CD14-positive monocyte (primary cell): ENCODE measurements around the gene ARHGAP33. TPM values are rescaled to one million over a fixed set of nuclear protein-coding genes. Genes with fewer than 3 reads are reported as not detected.

Source experiments
- DNase-seq, 3 donors: peaks; one replicate each; pipeline ENCODE4 v3.0.0-alpha.2; 2011 to 2022
- H2AFZ ChIP-seq: 2 replicates; pipeline ENCODE4 v1.6.0; 2012; ENCODE audit warnings: mild to moderate bottlenecking, low read depth, low read length, inconsistent platforms; ENCODE audit not compliant: insufficient read depth, poor library complexity, severe bottlenecking
- H3K27ac ChIP-seq, 2 donors: 1 replicate in 1 of 2; 2 replicates in 1 of 2; pipeline ENCODE4 v1.5.1; 2012 to 2013; ENCODE audit warnings: low read length in 2 of 2, control low read depth in 1 of 2, inconsistent platforms in 1 of 2, low read depth in 1 of 2, mild to moderate bottlenecking in 1 of 2
- H3K27me3 ChIP-seq, 2 donors: one replicate each; pipeline versions ENCODE4 v1.6.0 to v1.6.1; 2011 to 2013; ENCODE audit warnings: low read length in 2 of 2; ENCODE audit not compliant: control insufficient read depth in 2 of 2, insufficient read depth in 2 of 2
- H3K36me3 ChIP-seq, 2 donors: replicated peaks in 1 of 2; 1 replicate in 1 of 2; 2 replicates in 1 of 2; pipeline versions ENCODE4 v1.5.1 to v1.6.1; 2012 to 2013; ENCODE audit warnings: low read length in 2 of 2, control low read depth in 1 of 2, inconsistent platforms in 1 of 2, mild to moderate bottlenecking in 1 of 2; ENCODE audit not compliant: insufficient read depth in 2 of 2, control insufficient read depth in 1 of 2
- H3K4me1 ChIP-seq, 2 donors: 1 replicate in 1 of 2; 2 replicates in 1 of 2; pipeline versions ENCODE4 v1.5.1 to v1.6.1; 2012 to 2013; ENCODE audit warnings: low read length in 2 of 2, control low read depth in 1 of 2, inconsistent platforms in 1 of 2, mild to moderate bottlenecking in 1 of 2, moderate library complexity in 1 of 2; ENCODE audit not compliant: insufficient read depth in 2 of 2, control insufficient read depth in 1 of 2
- H3K4me2 ChIP-seq: replicated peaks from 2 replicates; pipeline ENCODE3; 2012; ENCODE audit warnings: low read length, moderate library complexity, mild to moderate bottlenecking; ENCODE audit not compliant: poor library complexity, severe bottlenecking; ENCODE audit errors: extremely low read depth
- H3K4me3 ChIP-seq, 3 experiments: fragments of 200-600 bp in 1 of 3; sonication (generic) in 1 of 3; replicated peaks in 1 of 3; 1 replicate in 2 of 3; 2 replicates in 1 of 3; pipeline ENCODE4 v1.5.1; 2011 to 2013; ENCODE audit warnings: low read length in 3 of 3, mild to moderate bottlenecking in 3 of 3, control low read depth in 2 of 3, low read depth in 2 of 3, inconsistent platforms in 1 of 3, moderate library complexity in 1 of 3
- H3K79me2 ChIP-seq: 2 replicates; pipeline ENCODE4 v1.6.0; 2012; ENCODE audit warnings: mild to moderate bottlenecking, control low read depth, inconsistent platforms, low read length, moderate library complexity; ENCODE audit not compliant: insufficient read depth
- H3K9ac ChIP-seq: 2 replicates; pipeline ENCODE4 v1.6.0; 2017; ENCODE audit warnings: low read length, mild to moderate bottlenecking; ENCODE audit not compliant: insufficient read depth, poor library complexity, severe bottlenecking
- H3K9me3 ChIP-seq, 2 donors: replicated peaks in 1 of 2; 1 replicate in 1 of 2; 2 replicates in 1 of 2; pipeline versions ENCODE4 v1.5.1 to v1.6.1; 2012 to 2013; ENCODE audit warnings: low read length in 2 of 2, control low read depth in 1 of 2; ENCODE audit not compliant: control insufficient read depth in 1 of 2, insufficient read depth in 1 of 2
- H4K20me1 ChIP-seq: 2 replicates; pipeline ENCODE4 v1.6.0; 2012; ENCODE audit warnings: mild to moderate bottlenecking, low read length, control low read depth, moderate library complexity; ENCODE audit not compliant: insufficient read depth
- H3K27ac Mint-ChIP-seq, 7 donors: one replicate each; pipeline ENCODE4 v1.8.0; 2020; ENCODE audit warnings: mild to moderate bottlenecking in 7 of 7, mixed read lengths in 7 of 7, moderate library complexity in 6 of 7, inconsistent platforms in 2 of 7
- H3K27me3 Mint-ChIP-seq, 3 donors: one replicate each; pipeline ENCODE4 v1.8.0; 2021 to 2022; ENCODE audit warnings: low read depth in 3 of 3, mild to moderate bottlenecking in 3 of 3, mixed read lengths in 3 of 3, moderate library complexity in 3 of 3, inconsistent platforms in 1 of 3
- H3K36me3 Mint-ChIP-seq, 2 donors: one replicate each; pipeline ENCODE4 v1.8.0; 2020; ENCODE audit warnings: mixed read lengths in 2 of 2, inconsistent platforms in 1 of 2, mild to moderate bottlenecking in 1 of 2
- H3K4me1 Mint-ChIP-seq: one replicate; pipeline ENCODE4 v1.8.0; 2020; ENCODE audit warnings: mild to moderate bottlenecking, mixed read lengths
- H3K4me3 Mint-ChIP-seq, 2 donors: one replicate each; pipeline ENCODE4 v1.8.0; 2020; ENCODE audit warnings: mild to moderate bottlenecking in 2 of 2, mixed read lengths in 2 of 2, moderate library complexity in 1 of 2
- H3K9me3 Mint-ChIP-seq, 7 donors: one replicate each; pipeline ENCODE4 v1.8.0; 2020 to 2022; ENCODE audit warnings: mixed read lengths in 7 of 7, mild to moderate bottlenecking in 6 of 7, moderate library complexity in 6 of 7, inconsistent platforms in 2 of 7
- CTCF ChIP-seq: fragments of 200-600 bp; IDR thresholded peaks from one replicate; pipeline ENCODE4 v1.8.0; 2022; ENCODE audit warnings: antibody characterized with exemption, mild to moderate bottlenecking
- whole genome bisulfite sequencing: methylation state at CpG from one replicate; pipeline ENCODE4 v1.1.5; 2013; ENCODE audit warnings: missing lambda C conversion rate; ENCODE audit not compliant: insufficient coverage; 5-methylcytosine and 5-hydroxymethylcytosine counted together
- intact Hi-C, 2 donors: fragments of 100-400 bp; cut with micrococcal nuclease; formaldehyde crosslinking; loops; one replicate each; pipeline versions ENCODE4 v1.15.0 to v1.15.1; 2023
- polyA plus RNA-seq, 3 donors: library from polyadenylated mRNA; depleted of rRNA in 1 of 3; unstranded in 2 of 3; stranded (reverse) in 1 of 3; fragments of 300-500 nt in 2 of 3; fragments of >200 nt in 1 of 3; fragmentation: Illumina TruSeq in 2 of 3; gene quantifications; 1 replicate in 2 of 3; 2 replicates in 1 of 3; pipeline ENCODE4 v1.2.3, GENCODE V29; 2012 to 2021

Gene ARHGAP33
- polyA plus RNA-seq, 3 donors, result 8.6 TPM; not detected in 2

- no peak for DNase-seq
- Histone ChIP-seq H3K79me2 (no peaks in the 10 kb centered on the region), H4K20me1 (no peaks in the 10 kb centered on the region), H3K4me3 (no peak overlapping the region), H3K9me3 (peaks cover 0 to 4% of the 10 kb centered on the region in 2 donors), H3K9ac (no peak overlapping the region), H3K27me3 (no peaks in the 10 kb centered on the region), H3K4me1 (peaks cover 7 to 9% of the 10 kb centered on the region in 2 donors), H3K4me2 (no peak overlapping the region), H3K27ac (no peak overlapping the region), H3K36me3 (no peaks in the 10 kb centered on the region), H2AFZ (no peak overlapping the region)
- Mint-ChIP-seq H3K27ac (no peak overlapping the region), H3K4me3 (no peak overlapping the region), H3K4me1 (peaks cover 14% of the 10 kb centered on the region), H3K27me3 (peaks cover 3 to 13% (median 8%) of the 10 kb centered on the region in 3 donors), H3K9me3 (peaks cover 0 to 5% (median 2%) of the 10 kb centered on the region in 7 donors), H3K36me3 (no peaks in the 10 kb centered on the region)
- 95% methylated on average over 18 of the region's 18 CpGs for WGBS
- no peak for TF ChIP-seq CTCF
- intact Hi-C loops, result no loop called here
Observed at GRCh38 chr19:35806597-35806996, 31.2 kb downstream of the ARHGAP33 start.

GRCh38 chr19:35807633-35808032 lies 32.3 kb downstream of the ARHGAP33 start:
- no peaks in the 10 kb centered on the region for H3K36me3 ChIP-seq
- no peak for DNase-seq
- peaks cover 14% of the 10 kb centered on the region for H3K4me1 Mint-ChIP-seq
- 100% methylated on average over 4 of the region's 5 CpGs for WGBS
- no peak overlapping the region for H3K27ac Mint-ChIP-seq
- intact Hi-C loops, result no loop called here
- H4K20me1 ChIP-seq, result no peaks in the 10 kb centered on the region
- H3K27me3 Mint-ChIP-seq, result peaks cover 3 to 11% (median 9%) of the 10 kb centered on the region in 3 donors
- no peak for TF ChIP-seq CTCF
- no peaks in the 10 kb centered on the region for H3K36me3 Mint-ChIP-seq
- no peaks in the 10 kb centered on the region for H3K27me3 ChIP-seq
- no peak overlapping the region for H3K4me3 Mint-ChIP-seq
- H3K9me3 ChIP-seq, result no peaks in the 10 kb centered on the region
- H3K4me2 ChIP-seq, result no peak overlapping the region
- H3K9ac ChIP-seq, result no peak overlapping the region
- peaks cover 7 to 9% of the 10 kb centered on the region in 2 donors for H3K4me1 ChIP-seq
- H3K4me3 ChIP-seq, result no peak overlapping the region
- H2AFZ ChIP-seq, result no peak overlapping the region
- H3K9me3 Mint-ChIP-seq, result peaks cover 0 to 2% (median 0%) of the 10 kb centered on the region in 7 donors
- no peak overlapping the region for H3K27ac ChIP-seq
- no peaks in the 10 kb centered on the region for H3K79me2 ChIP-seq
